GM18519 (cell line): ENCODE results near the gene CTNNA2.

Source experiments
- ATAC-seq: cut with Tn5 transposase; IDR thresholded peaks from one replicate; pipeline ENCODE4 v1.9.1; 2021; ENCODE audit warnings: mild to moderate bottlenecking, moderate library complexity; ENCODE audit not compliant: unreplicated experiment, low FRiP score

CTNNA2 gene

DNA sequence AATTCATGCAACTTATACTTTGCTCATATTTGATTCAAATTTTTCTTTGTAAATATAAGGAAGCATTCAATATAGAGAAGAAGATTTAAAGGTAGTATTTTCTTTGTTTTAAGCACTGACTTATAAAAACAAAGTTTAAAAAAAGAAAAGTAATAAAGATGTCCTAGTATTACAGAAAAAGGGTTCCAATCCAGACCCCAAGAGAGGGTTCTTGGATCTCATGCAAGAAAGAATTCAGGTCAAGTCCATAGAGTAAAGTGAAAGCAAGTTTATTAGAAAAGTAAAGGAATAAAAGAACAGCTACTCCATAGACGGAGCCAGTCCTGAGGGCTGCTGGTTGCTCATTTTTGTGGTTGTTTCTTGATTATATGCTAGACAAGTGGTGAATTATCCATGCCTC is 267.9 kb downstream of the CTNNA2 start:
- ATAC-seq, result no peak

DNA sequence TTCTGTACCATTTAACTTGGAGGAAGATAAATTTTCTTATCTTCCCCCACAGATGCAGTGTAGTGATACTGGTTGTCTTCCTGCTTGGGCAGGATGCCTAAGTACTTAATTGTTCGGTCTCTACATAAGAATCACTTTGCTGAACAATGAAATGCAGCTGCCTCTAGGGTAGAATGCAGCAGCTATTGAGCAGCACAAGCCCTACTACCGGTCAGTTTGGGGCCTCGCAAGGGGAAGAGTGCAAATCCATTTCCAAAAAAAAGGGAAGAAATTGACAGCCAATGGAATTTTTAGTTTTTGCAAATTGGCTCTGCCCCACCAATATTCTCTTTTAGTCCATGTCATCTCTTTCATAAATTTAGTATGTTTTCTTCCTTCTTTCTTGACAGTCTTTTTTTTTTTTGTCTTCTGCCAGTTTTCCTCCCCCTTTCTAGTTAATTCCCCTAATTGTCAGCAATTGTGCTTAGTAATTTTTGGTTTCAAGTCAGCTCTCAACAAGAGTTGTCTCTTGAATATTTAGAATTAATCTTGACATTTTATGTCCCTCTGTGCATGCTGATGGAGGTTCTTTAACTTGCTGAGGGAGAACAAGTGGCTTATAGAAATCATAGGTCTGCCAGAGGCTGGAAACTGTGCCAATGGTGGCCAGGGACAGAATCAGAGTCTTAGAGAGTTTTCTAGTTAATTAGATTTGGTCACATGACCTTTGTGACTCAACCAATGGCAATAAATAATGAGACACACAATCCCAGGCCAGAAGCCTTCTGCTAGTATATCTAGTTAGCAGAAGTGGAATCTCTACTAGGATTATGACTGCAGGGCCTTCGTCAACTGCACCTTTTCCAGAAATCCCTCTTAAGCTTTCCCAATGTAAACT is 270.0 kb downstream of the CTNNA2 start:
- no peak for ATAC-seq

DNA sequence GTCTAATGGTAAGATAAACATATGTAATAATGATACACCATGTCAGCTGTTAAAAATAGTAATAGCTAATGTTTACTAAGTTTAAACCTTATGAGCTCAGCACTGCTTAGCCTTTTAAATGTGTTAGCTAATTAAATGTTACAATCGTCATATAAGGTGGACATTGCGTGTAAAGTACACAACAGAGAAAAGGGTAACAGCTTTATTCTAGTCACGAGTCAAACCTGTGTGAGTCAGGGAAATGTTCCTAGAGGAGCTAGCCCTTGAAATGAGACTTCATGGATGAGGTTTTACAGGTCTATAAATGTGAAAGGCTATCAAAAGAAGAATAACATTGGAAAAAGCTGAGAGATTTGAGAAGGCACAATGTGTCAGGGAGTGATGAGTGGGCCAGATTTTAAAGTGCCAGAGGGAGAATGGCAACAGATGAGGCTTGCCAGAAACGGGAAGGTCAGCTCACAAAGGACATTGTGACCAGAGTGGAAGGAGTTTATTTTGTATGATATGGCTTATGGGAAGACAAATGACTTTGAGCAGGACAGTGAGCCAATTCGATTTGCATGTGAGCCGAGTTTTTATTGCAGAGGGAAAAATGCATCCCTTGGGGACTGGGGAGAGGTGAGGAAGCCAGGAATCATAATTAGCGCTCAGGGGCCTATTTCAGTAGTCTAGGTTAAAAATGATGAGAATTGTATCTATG is 276.3 kb downstream of the CTNNA2 start:
- ATAC-seq, result no peak

DNA sequence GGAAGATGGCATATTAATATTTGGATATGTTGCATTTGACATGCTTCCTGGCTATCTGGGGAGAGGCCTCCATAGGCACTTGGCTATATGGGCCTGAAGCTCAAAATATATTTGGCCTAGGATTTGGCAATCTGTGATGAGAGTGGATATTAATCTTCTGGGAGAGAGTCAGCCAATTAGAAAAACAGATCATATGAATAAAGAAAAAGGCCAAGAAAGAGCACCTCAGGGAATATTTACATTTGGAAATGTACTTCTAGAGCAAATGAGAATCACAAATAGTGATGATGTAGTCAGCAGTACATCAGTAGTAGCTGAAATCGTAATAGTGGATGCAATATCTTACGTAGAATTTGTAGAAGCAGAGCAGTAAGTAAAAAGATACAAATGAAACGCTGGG is 277.0 kb downstream of the CTNNA2 start:
- no peak for ATAC-seq

DNA sequence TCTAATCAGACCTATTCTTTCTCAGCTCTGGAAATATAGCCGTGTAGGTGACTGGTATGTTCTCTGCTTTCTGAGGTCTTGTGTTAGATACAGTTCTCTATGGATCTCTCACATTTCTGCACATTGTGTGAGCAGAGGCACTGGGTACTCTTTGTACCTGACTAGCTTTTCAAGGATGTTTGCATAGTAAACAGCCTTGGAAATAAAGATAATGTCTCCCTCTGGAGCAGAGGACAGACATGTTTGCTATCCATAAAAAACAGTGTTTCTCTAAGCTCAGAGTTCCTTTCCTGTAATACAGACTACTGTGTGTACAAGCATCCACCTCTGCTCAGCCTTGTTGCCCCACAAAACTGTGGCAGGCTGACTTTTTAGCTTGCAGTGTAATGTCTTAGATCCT is 279.2 kb downstream of the CTNNA2 start:
- no peak for ATAC-seq

DNA sequence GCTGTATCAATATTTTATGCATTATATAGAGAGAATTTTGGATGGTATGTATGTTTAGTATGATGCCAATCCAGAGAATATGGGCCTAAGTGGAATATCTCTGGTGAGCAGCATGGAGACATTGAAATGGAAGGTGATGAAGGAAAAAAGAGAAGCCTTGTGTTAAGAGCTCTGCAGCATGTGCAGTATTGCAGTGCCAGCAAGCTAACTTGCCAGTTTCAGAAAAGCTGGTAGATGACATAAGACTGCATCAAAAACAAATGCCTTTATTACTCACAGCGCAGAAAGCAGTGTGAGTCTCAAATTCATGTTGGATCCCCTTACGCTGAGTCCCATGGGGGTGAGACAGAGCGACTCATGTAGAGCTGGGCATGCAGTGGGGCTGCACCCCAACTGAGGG is 280.2 kb downstream of the CTNNA2 start:
- ATAC-seq, result no peak

DNA sequence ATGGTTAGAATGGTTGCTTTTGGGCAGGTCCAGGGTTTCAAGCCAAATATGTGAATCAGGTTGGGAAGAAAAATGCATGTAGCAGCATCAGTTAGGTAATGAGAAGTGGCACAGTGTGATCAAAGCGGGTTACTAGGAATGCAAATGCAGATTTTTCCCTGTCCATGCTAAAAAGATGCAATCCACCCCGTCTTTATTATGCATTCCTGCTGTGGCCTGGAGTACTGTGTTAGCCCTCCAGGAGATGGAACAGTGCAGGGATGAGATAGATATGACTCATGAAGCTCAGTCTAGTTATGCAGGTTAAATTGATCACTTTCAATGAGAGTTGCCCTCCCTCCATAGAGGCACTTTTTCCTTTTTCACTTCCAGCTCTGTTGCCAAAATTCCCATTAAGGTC is 283.8 kb downstream of the CTNNA2 start:
- no peak for ATAC-seq

DNA sequence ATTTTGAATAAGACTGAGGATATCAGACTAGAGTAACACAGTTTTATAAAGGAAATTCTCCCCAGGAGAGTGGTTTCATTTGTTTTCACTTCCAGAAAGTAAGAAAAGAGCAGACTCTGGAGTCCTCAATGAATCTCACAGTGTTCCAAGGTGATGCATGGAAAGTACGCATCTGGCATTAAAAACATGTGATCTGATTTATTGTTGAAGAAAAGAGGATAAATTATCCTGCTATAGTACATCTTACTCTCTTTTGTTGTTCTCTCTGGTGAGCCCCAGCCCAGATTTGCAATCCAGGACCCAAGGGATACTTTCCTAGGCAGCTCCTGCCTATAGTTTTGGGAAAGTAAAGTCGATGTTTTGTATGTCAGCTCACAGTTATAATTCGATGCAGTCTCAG is 285.9 kb downstream of the CTNNA2 start:
- ATAC-seq, result no peak

DNA sequence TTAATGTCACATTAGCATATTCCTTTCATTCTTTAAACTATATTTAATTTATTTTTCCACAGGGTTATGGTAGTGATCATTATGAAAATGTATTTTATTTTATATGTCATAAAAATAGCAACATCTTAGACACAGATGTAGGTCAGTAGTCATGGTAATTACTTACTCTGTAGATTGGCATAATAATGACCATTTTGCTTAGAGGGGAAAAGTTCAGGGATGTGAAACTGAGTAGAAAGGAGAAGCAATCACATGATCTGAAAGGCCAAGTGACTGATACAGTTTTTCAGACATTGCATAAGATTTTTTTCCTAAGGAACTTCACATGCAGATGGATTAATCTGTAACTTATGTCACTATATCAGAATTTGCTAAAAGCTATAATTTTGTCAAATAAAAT is 286.9 kb downstream of the CTNNA2 start:
- ATAC-seq, result no peak

DNA sequence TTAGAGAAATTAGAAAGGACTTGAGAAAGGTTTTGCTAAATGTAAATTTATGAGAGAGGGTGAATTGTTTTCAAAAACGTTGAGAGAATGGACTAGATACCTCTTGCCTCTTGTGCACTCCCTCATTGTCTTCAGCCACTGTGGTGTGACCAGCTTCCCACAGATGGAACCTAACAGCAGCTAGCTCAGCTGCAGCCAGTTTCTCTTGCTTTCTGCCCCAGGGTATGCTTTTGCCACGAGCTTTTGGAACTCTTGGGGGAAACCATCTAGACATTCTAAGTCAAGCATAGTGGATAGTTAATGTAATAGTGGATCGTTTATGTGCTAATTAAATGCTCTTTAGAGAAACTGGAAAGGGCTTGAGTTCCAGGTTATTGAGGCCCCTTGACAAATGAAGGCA is 288.2 kb downstream of the CTNNA2 start:
- ATAC-seq, result no peak

DNA sequence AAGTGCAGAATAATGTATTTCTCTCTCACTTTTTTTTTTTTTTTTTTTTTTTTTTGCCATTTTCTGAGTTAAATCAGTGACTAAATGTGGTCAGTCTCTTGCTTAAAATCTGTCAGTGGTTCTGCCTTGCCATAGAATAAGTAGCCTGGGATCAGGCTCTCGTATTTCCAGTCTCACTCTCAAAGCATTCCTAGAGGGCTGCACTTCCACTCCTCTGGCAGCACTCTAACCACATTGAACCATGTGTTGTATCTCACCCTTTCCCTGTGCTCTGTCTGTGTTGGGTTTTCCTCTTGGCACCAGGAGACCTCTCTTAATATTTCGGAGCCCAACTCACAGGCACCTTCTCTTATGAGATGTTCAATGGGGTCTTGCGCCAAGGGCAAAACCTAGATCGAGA is 304.4 kb downstream of the CTNNA2 start:
- ATAC-seq, result no peak

DNA sequence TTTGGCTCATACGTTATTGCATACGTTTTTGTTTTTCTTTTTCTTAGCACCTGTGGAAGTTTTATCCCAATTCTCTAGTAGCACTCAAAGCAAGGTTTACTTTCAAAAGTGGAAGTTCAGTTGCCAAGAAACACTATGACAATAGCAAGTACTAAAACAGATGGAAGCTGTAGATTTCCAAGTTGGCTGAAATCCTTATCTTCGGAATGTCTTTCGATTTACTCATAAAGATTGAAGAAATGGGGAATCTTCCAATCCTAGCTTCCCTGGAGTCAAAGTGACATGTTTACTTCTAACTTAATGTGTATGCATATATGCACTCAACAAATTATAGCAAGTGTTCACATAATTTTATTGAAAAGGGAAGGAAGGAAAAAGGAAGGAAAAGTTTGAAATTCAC is 307.4 kb downstream of the CTNNA2 start:
- ATAC-seq, result no peak

DNA sequence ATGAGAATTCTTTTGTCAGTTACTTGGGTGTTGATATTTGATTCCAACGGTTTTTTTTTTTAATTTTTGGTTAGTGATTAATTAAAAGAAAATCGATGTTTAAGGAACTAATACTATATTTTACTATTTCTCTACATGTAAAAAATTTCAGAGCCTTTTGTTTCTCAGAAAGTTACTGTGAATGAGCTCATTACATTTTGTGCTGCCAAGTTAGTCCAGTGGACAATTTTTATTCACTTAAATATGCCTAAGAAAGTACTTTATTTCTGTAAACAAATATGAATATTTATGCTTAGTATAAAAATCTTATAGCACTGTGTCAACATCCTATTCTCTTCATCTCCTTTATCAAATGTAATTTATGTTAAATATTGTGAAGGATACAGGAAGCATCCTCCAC is 309.3 kb downstream of the CTNNA2 start:
- no peak for ATAC-seq

DNA sequence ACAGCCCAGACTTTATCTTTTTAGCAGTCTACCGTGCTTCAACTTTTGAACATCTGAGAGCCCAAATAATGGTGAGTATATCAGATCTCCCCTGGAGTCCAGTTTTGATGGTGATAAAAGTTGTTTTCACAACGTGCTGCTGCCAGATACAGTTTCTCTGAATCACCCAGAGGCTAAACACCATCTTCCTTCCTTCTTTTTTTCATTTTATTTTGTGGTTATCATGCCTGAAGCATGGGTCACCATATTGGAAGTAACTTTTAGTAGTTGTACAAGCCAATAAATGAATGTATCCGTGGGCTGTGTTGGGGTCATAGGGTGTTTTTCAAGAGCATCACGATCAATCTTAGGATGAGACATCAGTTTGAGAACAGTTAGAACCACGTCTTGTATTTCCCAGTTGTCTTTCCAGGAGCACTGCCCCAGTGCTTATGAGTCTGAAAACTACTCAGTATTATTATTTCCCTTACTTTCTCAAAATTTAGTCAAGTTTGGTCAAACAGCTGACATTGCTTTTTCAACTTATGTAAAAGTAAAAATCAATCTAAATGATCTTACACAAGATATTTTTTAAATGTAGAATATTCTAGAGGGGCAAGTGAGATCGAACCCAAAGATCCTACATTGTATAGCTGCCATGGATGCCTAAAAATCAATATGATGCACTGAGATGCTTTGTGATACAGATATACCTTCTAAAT is 311.4 kb downstream of the CTNNA2 start:
- no peak for ATAC-seq

DNA sequence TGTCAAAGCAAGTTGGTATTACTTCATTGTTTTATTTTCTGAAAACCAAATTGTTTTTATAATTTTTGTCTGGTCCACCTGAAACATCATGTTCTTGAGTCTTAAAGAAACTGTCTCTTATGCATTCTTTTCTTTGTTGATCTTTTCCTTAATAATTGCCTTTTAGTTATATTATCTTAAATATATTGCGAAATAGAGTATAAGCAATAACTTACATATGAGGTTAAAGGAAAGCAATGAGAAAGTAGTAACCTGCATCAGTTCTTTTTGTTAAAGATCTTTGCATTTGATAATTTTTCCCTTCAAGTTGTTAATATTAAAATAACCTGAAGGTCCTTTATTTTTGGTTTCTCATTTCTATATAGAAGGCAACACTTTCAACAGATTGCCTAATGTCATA is 315.0 kb downstream of the CTNNA2 start:
- no peak for ATAC-seq

DNA sequence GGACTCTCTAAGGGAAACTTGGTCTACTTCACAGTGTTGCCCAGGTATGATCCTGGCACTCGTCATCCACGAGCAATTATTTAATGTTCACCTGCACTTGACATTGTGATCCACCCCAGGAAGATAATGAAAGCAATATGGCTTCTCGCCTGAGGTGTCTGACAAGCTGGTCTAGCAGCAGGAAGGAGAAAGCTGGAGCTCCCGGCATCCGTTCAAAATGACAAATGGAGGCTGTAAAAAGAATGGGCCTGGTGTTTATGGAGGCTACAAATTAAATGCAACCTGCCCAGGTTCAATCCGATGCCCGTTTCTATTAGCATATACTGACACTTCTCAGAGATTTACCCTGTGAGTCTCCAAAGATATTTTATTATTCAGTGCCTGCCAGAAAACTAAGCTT is 317.6 kb downstream of the CTNNA2 start:
- ATAC-seq, result no peak

DNA sequence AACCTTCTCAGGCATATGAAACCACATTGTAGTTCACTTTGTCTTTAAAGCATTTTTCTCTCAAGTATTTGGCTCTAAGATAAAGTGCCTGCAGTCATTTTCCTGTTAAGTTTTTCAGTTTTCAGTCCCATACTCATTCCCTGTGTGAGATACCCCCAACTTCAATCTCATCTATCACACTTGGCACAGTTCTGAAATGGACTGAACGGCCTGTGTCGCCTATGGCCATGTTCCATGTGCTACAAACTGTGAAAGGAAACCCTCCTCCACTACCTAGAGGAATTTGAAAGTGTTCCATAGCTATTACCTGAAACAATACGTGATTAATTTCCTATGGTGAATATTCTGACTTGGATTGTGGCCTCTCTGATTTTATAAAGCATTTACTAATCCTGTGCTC is 319.1 kb downstream of the CTNNA2 start:
- no peak for ATAC-seq

DNA sequence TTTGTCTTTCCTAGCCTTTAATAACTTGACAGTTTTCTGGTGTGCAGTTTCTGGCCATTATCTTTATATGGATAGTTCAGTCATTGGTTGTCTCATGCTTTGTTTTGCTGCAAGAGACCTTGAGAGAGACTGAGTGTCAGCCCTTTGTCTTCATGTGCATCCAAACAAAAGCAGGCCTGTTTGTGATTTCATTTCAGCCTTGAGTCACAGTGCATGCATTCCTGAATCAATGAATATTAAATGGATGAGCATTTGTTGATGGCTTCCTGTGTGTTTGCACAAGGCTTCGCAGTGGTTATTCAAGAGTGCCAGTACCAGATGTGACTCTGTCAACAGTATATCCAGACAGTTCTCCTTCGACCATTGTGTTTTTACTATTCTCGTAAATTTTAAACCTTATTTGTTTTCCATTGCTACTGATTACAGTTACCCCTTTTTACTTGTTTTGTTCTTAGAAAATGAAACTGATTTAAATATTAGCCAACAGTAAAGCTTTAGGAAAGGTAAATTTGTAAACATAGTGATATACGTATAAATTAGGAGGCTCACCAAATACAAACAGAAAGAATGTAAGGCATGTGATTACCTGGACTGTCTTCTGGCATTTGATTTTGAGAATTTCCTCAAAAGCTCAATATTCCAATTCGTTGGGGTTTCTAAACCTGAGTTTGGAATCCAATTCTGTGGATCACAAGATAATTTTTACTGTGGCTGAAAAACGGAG is 319.8 kb downstream of the CTNNA2 start:
- no peak for ATAC-seq

DNA sequence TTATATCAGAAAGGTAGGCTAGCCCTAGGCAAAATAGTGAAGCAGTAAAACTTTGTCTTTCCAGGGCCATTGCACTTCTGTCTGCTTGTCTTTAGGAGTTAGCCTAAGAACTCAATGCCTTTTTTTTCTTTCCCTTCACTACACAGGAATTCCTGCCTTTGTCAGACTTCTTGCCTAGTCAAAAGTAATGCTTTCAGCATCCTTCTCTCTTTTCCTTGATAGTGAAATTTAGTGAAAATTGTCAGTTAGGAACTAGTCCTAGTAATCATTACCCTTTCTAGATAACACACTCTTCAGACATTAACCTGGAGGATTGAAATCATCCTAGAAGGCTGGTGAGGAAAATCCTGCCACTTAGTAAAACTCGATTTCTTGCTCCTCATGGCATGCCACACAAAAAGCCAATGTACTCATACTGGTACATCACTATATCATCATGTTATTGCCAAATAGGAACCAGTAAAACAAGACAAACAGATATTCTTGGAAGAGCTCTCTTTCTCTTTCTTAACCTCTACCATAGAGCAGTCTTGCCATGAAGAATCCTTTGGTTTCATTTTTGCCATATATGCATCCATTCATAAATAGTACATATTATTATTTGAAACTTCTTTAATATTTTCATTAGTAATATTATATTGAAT is 320.5 kb downstream of the CTNNA2 start:
- no peak for ATAC-seq

DNA sequence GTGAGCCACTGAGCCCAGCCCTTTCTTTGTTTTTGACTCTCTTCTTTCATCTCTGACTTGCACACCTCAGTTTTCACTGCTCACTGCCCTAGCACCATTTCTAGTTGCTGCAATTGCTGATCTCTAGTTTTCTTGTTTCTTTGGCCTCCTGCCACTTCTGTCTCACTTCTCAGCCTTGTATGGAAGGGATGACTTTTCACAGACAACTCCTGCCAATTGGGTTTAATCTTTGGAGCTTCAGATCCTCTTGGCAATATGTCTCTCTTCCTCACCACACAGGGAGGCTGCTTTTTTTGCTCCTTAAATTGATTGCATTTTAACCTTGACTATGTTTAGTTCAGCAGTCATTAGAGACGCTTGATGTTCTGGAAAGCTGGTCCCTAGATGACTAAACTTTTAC is 323.1 kb downstream of the CTNNA2 start:
- no peak for ATAC-seq
